Measurements from ENCODE around the gene PCDHB16. TPM values are rescaled to one million over a fixed set of nuclear protein-coding genes. Genes with fewer than 3 reads are reported as not detected.
"Not testable (repeated sequence)": the region's sequence is repeated elsewhere in the genome, so short reads cannot be mapped to it uniquely, and the experiment has no call there.

PCDHB16 gene
- total and polyA plus RNA-seq, 2 of the 4 experiments (the other 2 are of a cell fraction): 0.18 to 0.36 TPM

DNA sequence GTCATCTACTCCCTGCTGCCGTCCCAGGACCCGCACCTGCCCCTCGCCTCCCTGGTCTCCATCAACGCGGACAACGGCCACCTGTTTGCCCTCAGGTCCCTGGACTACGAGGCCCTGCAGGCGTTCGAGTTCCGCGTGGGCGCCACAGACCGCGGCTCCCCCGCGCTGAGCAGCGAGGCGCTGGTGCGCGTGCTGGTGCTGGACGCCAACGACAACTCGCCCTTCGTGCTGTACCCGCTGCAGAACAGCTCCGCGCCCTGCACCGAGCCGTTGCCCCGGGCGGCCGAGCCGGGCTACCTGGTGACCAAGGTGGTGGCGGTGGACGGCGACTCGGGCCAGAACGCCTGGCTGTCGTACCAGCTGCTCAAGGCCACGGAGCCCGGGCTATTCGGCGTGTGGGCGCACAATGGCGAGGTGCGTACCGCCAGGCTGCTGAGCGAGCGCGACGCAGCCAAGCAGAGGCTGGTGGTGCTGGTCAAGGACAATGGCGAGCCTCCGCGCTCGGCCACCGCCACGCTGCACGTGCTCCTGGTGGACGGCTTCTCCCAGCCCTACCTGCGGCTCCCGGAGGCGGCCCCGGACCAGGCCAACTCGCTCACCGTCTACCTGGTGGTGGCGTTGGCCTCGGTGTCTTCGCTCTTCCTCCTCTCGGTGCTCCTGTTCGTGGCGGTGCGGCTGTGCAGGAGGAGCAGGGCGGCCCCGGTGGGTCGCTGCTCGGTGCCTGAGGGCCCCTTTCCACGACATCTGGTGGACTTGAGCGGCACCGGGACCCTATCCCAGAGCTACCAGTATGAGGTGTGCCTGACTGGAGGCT, 7.7 kb upstream of the PCDHB16 start:
- H3K79me1 ChIP-seq (ENCODE audit: low read depth in 1 of 2, low read length in 2 of 2); H3K27ac ChIP-seq (ENCODE audit: insufficient read depth, low read length); intact Hi-C loops (cut with micrococcal nuclease); H2BK15ac ChIP-seq (ENCODE audit: low read depth, low read length); BruUV-seq (replicated peaks); H3K4ac ChIP-seq (ENCODE audit: low read depth, low read length); in situ Hi-C loops (cut with MboI; ENCODE audit: low sequenced_read_pairs); ATAC-seq (ENCODE audit: low read depth); H3K9me1 ChIP-seq (ENCODE audit: insufficient read depth, low read length); H3K4me2 ChIP-seq (ENCODE audit: low read depth, low read length); H3K4me1 ChIP-seq (ENCODE audit: control insufficient read depth, insufficient read depth, low read length); dilution Hi-C loops (cut with HindIII; ENCODE audit: low sequenced_read_pairs, unreplicated experiment); H3K23ac ChIP-seq (ENCODE audit: low read depth, low read length); H2AFZ ChIP-seq (replicated peaks; ENCODE audit: low read length, poor library complexity); H3K18ac ChIP-seq (ENCODE audit: low read depth, low read length); H3K56ac ChIP-seq (ENCODE audit: extremely low read depth, insufficient read depth, low read length); H2BK20ac ChIP-seq (ENCODE audit: low read depth, low read length); DNase-seq; H4K8ac ChIP-seq (ENCODE audit: low read depth in 2 of 2, low read length in 2 of 2); H4K5ac ChIP-seq (ENCODE audit: low read depth, low read length); H3K4me3 ChIP-seq (ENCODE audit: insufficient read depth, low read depth, low read length); H2AK9ac ChIP-seq (replicated peaks; ENCODE audit: low read depth, low read length, poor library complexity); CTCF ChIA-PET; H3K9ac ChIP-seq (ENCODE audit: low read depth, low read length); H4K91ac ChIP-seq (ENCODE audit: insufficient read depth, low read depth, low read length); H3K36me3 ChIP-seq (ENCODE audit: control insufficient read depth, insufficient read depth, low read length); H2BK120ac ChIP-seq (ENCODE audit: low read depth, low read length); H3K14ac ChIP-seq (replicated peaks; ENCODE audit: low read depth, low read length); H2AK5ac ChIP-seq (ENCODE audit: low read depth, low read length); H3K27me3 ChIP-seq (ENCODE audit: control insufficient read depth, insufficient read depth, low read length); POLR2A ChIA-PET (ENCODE audit: unreplicated experiment); H4K20me1 ChIP-seq (ENCODE audit: insufficient read depth, low read length); H2BK5ac ChIP-seq (ENCODE audit: low read depth, low read length, poor library complexity, severe bottlenecking): not testable (repeated sequence)
- WGBS, 2 experiments (ENCODE audit: extremely low coverage in 2 of 2, insufficient read length in 1 of 2): 50% methylated on average over 25 of the region's 79 CpGs; no CpG with 5 or more reads in 1 of the 2 experiments
- peaks cover 15% of the 10 kb centered on the region; the same call in 1 of the 2 replicates for H3K9me3 ChIP-seq (ENCODE audit: control insufficient read depth, insufficient read depth, low read length)

Data from IMR-90 (cell line).